ENCODE results near the gene MED16. TPM values are rescaled to one million over a fixed set of nuclear protein-coding genes. Genes with fewer than 3 reads are reported as not detected.
A peak's percentile ranks its signal among the peaks of the same experiment; 100 is the strongest.

Gene MED16
- total and polyA plus RNA-seq, 2 of the 13 experiments (the other 11 are each of a cell fraction or from before 2014, with no cell fraction given) = 13.3 to 14.8 TPM

GRCh38 chr19:926589-927350, 33.8 kb upstream of the MED16 start (continued):
- TF ChIP-seq, protein P1, sequence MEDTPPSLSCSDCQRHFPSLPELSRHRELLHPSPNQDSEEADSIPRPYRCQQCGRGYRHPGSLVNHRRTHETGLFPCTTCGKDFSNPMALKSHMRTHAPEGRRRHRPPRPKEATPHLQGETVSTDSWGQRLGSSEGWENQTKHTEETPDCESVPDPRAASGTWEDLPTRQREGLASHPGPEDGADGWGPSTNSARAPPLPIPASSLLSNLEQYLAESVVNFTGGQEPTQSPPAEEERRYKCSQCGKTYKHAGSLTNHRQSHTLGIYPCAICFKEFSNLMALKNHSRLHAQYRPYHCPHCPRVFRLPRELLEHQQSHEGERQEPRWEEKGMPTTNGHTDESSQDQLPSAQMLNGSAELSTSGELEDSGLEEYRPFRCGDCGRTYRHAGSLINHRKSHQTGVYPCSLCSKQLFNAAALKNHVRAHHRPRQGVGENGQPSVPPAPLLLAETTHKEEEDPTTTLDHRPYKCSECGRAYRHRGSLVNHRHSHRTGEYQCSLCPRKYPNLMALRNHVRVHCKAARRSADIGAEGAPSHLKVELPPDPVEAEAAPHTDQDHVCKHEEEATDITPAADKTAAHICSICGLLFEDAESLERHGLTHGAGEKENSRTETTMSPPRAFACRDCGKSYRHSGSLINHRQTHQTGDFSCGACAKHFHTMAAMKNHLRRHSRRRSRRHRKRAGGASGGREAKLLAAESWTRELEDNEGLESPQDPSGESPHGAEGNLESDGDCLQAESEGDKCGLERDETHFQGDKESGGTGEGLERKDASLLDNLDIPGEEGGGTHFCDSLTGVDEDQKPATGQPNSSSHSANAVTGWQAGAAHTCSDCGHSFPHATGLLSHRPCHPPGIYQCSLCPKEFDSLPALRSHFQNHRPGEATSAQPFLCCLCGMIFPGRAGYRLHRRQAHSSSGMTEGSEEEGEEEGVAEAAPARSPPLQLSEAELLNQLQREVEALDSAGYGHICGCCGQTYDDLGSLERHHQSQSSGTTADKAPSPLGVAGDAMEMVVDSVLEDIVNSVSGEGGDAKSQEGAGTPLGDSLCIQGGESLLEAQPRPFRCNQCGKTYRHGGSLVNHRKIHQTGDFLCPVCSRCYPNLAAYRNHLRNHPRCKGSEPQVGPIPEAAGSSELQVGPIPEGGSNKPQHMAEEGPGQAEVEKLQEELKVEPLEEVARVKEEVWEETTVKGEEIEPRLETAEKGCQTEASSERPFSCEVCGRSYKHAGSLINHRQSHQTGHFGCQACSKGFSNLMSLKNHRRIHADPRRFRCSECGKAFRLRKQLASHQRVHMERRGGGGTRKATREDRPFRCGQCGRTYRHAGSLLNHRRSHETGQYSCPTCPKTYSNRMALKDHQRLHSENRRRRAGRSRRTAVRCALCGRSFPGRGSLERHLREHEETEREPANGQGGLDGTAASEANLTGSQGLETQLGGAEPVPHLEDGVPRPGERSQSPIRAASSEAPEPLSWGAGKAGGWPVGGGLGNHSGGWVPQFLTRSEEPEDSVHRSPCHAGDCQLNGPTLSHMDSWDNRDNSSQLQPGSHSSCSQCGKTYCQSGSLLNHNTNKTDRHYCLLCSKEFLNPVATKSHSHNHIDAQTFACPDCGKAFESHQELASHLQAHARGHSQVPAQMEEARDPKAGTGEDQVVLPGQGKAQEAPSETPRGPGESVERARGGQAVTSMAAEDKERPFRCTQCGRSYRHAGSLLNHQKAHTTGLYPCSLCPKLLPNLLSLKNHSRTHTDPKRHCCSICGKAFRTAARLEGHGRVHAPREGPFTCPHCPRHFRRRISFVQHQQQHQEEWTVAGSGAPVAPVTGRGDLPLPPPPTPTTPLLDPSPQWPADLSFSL (CRISPR knock-in tag; IDR thresholded peaks at IDR 0.05) = no peak
- TF ChIP-seq NCOA2 (CRISPR knock-in tag; IDR thresholded peaks at IDR 0.05) (peak; percentile 27; the same call in 1 of the 2 replicates), ZNF446 (CRISPR knock-in tag; IDR thresholded peaks at IDR 0.05) (no peak), JARID2 (CRISPR knock-in tag; IDR thresholded peaks at IDR 0.05; ENCODE audit: insufficient replicate concordance) (no peak), THYN1 (CRISPR knock-in tag; IDR thresholded peaks at IDR 0.05; ENCODE audit: borderline replicate concordance, low read depth) (no peak), XBP1 (CRISPR knock-in tag; IDR thresholded peaks at IDR 0.05) (no peak), BCL3 (CRISPR knock-in tag; IDR thresholded peaks at IDR 0.05) (no peak), ZMAT5 (CRISPR knock-in tag; IDR thresholded peaks at IDR 0.05; ENCODE audit: borderline replicate concordance, low read depth) (no peak), ZNF235 (CRISPR knock-in tag; IDR thresholded peaks at IDR 0.05; ENCODE audit: borderline replicate concordance) (no peak), NR2F6 (IDR thresholded peaks at IDR 0.05) (peak; percentile 69), NR2F6 (CRISPR knock-in tag; IDR thresholded peaks at IDR 0.05) (peak; percentile 65), TMF1 (CRISPR knock-in tag; IDR thresholded peaks at IDR 0.05; ENCODE audit: low read depth) (no peak), ZNF674 (CRISPR knock-in tag; IDR thresholded peaks at IDR 0.05; ENCODE audit: low read depth) (no peak), CENPBD1 (CRISPR knock-in tag; IDR thresholded peaks at IDR 0.05; ENCODE audit: borderline replicate concordance, low read depth) (no peak)
- TF ChIP-seq, protein P2, sequence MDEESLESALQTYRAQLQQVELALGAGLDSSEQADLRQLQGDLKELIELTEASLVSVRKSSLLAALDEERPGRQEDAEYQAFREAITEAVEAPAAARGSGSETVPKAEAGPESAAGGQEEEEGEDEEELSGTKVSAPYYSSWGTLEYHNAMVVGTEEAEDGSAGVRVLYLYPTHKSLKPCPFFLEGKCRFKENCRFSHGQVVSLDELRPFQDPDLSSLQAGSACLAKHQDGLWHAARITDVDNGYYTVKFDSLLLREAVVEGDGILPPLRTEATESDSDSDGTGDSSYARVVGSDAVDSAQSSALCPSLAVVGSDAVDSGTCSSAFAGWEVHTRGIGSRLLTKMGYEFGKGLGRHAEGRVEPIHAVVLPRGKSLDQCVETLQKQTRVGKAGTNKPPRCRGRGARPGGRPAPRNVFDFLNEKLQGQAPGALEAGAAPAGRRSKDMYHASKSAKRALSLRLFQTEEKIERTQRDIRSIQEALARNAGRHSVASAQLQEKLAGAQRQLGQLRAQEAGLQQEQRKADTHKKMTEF (CRISPR knock-in tag; IDR thresholded peaks at IDR 0.05) = peak; percentile 29; the same call in 1 of the 2 replicates
- TF ChIP-seq, protein P3, sequence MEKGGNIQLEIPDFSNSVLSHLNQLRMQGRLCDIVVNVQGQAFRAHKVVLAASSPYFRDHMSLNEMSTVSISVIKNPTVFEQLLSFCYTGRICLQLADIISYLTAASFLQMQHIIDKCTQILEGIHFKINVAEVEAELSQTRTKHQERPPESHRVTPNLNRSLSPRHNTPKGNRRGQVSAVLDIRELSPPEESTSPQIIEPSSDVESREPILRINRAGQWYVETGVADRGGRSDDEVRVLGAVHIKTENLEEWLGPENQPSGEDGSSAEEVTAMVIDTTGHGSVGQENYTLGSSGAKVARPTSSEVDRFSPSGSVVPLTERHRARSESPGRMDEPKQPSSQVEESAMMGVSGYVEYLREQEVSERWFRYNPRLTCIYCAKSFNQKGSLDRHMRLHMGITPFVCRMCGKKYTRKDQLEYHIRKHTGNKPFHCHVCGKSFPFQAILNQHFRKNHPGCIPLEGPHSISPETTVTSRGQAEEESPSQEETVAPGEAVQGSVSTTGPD (CRISPR knock-in tag; IDR thresholded peaks at IDR 0.05) = no peak
